NCI-H526 (cell line): Measurements from ENCODE around the gene RPS6KA1.
A peak's percentile ranks its signal among the peaks of the same experiment; 100 is the strongest.
"Not testable (repeated sequence)": the region's sequence is repeated elsewhere in the genome, so short reads cannot be mapped to it uniquely, and the experiment has no call there.

Source experiments
- DNase-seq, 2 experiments: peaks; one replicate each; lab custom pipeline; 2025; lab: John Stamatoyannopoulos, UW

RPS6KA1 gene

DNA sequence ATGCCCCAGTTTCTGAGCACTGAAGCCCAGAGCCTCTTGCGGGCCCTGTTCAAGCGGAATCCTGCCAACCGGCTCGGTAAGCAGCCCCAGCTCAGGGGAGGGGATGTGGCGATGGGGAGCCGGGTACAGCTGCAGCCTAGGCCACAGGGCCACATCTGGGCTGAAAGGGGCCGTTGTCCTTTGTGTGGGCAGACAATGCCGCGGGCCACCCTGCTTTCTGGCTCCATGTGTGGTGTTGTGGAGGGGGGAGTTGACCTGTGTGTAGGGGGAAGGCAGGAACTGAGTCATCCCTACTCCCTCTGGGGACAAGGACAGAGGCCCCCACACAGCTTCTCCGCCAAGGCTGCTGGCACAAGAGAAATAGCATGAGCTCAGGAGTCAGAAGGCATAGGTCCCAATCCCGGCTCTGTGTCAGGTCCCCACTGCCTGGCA lies 26.0 kb downstream of the RPS6KA1 start:
- DNase-seq: no peak

DNA sequence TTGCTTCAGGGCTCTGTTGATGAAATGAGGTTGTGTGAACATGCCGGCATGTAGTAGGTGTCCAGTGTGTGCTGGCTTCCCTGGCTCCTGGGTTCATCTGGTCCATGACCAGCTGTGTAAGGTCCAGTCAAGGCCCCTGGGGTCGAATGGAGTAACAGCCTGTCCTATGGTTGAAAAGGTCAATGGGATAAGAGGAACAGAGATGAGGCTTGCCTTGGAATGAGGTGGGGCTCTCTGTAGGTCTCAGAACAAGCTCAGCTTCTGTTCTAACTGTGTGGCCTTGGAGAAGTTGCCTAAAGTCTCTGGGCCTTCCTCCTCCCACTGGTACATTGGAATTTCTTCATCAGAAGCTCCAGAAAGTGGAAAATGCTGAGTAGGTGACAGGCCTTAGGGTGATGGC lies 26.6 kb downstream of the RPS6KA1 start:
- DNase-seq: no peak

DNA sequence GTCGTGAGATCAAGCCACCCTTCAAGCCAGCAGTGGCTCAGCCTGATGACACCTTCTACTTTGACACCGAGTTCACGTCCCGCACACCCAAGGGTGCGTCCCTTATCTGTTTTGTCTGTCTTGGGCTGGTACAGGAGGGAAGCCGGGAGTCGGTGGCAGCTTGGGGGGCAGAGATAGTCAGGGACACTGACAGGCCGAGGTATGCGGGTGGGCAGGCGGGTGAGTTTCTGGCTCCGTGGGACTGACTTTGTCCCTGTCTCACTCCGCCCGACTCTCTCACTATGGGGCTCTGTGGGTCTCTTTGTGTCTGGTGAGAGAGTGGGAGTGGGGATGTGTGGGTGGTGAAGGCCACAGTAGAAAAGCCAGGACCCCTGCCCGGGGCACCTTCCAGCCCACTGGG lies 27.4 kb downstream of the RPS6KA1 start:
- no peak for DNase-seq

DNA sequence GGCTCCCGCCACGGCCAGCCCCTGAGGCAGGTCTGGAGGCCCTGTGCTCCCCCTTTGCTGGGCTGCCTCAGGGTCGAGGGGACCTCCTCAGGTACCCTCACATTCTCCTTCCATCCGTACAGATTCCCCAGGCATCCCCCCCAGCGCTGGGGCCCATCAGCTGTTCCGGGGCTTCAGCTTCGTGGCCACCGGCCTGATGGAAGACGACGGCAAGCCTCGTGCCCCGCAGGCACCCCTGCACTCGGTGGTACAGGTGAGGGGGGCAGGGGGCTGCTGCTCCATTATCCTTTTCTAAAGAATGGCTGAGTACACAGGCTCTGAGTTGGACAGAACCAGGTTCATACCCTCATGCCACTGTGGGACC lies 29.1 kb downstream of the RPS6KA1 start:
- DNase-seq: no peak

DNA sequence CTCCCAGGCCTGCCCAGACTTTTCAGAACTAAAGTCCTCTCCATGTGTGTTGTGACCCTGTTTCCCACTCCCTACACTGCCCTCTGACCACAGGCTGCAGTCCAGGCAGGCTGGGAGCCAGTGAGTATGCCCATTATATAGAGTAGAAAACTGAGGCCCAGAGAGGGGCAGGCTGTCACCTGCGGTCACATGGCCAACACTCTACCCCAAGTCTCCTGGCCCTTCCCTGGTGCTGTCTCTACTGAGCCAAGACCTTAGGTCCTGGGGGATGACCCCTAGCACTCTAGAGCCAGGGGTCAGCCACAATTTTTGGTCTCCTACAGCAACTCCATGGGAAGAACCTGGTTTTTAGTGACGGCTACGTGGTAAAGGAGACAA lies 30.8 kb downstream of the RPS6KA1 start:
- DNase-seq: no peak

DNA sequence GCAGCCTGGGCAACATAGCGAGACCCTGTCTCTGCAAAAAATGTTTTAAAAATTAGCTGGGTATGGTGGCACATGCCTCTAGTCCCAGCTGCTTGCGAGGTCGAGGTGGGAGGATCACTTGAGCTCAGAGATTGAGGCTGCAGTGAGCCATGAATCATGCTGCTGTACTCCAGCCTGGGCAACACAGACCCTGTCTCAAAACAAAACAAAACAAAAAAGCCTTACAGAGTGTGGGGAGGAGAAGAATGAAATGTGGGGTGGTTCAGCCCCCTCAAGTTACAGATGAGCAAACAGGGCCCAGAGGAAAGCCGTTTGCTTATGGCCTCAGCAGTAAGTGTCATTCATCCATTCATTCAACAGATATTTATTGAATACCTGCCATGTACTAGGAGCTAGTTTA lies 40.7 kb downstream of the RPS6KA1 start:
- no peak for DNase-seq

DNA sequence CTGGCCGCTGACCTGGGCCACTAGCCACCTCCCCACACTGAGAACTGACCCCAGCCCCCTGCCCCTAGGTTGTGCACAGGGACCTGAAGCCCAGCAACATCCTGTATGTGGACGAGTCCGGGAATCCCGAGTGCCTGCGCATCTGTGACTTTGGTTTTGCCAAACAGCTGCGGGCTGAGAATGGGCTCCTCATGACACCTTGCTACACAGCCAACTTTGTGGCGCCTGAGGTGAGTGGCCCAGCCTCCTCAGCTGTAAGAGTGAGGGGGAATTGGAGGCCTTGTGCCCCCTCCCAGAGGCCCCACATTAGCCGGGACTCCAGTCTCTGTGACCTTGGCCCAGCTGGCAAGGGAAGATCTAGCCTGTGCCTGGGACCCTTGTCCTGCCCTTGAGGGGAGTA lies 41.8 kb downstream of the RPS6KA1 start:
- DNase-seq: no peak

DNA sequence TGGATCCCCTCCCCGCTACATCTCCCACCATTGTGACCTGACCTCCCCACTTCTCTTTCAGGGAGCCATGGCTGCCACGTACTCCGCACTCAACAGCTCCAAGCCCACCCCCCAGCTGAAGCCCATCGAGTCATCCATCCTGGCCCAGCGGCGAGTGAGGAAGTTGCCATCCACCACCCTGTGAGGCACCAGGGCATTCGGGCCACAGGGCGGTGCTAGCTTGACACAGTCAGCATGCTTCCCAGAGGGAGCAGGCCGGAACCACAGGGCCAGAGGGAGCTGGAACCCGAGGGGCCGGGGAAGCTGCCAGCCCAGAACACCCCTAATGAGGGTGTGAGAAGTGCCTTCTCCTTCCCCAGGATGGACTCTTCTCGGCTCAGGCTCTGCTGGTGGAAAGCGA lies 44.5 kb downstream of the RPS6KA1 start:
- DNase-seq: no peak

DNA sequence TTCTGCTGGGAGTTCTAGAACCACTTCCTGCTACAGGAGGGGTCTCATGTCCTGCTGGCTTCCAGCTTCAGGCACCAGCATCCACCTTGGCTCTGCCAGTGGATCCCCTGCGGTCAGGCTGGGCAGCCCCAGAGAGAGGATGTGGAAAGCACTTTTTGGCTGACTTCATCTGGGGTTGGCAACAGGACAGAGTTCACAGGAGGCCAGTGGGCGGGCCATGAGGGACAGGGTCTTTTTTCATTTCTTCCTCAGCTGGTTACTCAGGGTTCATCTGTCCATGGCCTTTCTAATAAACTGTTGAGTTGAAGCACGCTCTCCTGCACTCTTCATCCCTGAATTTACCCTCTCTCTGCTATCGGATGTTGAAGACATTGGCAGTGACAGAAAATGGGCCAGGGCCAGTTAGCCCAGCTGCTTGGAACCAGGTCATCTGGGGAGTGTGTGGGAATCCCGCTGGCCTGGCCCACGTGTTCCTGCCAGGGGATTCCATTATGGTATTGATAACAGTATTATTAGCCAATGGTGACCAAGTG lies 45.2 kb downstream of the RPS6KA1 start:
- no peak for DNase-seq

DNA sequence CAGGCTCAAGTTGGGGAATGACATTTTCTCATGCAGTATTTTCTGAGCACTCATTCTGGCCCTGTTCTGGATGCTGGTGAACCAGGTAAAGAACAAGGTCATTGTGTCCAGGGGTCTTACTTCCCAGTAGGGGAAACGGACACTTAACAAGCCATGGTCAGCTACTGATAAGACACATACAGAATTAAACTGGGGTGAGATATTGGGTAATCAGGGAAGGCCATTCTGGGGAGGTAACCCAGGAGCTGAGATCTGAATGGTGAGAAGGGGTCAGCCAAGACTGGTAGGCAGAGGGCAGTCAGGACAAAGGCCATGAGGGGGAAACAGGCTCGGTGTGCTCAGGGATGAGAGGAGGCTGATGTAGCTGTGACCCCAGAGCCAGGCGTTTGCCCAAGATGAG lies 45.8 kb downstream of the RPS6KA1 start:
- DNase-seq: no peak

DNA sequence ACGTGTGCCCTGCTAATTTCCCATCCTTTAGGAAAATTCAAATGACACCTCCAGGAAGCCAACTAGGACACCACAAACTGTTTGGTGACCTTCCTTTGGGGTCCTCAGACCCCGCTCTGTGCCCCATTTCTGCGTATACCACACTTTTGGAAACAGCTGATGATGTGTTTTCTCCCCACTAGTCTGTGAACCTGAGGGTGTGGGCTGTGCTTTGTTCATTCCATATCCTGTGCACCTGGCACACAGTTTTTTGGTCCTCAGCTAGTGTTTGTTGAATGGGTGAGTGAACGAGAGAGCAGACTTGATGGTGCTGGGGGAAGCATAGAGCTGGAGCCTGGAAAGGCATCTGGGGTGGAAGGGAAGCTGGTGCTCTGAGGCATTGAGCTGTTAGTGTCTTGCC lies 48.6 kb downstream of the RPS6KA1 start:
- DNase-seq: no peak

DNA sequence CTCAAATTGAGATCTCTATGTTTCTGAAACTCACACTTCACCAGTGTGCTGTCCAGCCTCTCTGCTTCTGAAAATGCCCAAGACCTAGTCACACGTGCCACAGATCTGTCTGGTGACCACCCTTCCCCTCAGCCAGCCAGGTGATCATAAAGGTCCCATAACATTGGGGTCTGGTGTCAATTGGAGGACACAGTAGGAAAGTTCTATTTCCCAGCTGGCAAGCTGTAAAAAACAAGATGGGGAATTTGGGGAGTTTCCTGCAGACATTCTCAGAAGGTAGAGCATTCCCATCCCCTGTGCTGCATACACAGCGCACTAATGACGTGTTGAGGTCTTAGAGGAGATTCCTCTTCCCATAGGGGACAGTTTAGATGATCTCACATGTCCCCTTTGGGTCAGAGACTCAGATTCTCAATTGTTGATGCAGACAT lies 50.1 kb downstream of the RPS6KA1 start:
- DNase-seq: no peak

DNA sequence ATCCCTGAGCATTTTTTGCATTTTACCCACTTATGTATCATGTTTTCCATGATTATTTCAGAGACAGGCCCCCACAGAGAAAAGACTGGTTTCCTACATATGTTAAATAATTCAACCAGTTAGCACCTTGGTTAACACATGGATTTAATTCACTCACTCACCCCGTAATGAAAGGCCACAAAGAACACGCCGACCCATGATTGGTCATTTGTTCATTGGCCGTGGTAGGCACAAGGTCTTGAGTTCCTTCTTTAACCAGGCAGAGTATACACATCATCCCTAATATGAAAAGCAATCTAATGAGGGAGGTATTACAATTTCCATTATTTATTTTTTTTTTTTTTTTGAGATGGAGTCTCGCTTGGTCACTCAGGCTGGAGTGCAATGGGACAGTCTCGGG lies 50.6 kb downstream of the RPS6KA1 start:
- no peak for DNase-seq

DNA sequence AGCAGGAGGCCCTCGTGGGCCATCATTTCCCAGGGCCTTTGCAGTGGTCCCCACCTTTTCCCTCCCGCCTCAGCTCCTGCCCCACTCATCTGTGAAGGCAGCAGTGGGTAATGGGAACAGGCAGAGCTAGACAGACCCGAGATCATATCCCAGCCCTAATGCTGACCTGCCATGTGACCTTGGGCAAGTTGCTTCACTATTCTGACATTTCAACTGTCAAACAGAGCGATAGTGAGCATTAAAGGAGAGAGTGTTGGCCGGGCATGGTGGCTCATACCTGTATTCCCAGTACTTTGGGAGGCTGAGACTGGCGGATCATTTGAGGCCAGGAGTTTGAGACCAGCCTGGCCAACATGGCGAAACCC lies 51.7 kb downstream of the RPS6KA1 start:
- DNase-seq: no peak

DNA sequence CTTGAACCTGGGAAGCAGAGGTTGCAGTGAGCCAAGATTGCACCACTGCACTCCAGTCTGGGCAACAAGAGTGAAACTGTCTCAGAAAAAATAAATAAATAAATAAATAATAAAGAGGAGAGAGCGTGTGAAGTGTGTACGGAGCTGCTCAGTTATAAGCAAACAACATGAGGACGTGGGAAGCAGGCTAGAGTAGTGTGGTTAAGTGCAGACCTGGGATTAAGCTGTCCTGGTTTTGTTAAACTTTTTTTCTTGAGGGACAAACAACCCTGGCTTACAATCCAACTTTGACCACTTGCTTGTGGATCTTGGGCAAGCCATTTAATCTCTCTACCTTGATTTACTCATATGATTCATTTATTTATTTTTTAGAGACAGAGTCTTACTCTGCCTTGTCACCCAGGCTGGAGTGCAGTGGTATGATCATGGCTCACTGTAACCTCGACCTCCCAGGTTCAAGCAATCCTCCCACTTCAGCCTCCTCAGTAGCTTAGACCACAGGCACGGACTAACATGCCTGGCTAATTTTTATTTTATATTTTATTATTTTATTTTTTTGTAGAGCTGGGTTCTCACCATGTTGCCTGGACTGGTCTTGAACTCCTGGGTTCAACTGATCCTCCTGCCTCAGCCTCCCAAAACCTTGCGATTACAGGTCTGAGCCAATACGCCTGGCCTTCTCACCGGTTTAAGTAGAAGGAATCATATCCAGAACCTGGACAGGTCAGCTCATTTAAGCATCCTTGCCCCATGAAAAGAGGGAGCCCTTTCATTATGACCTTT lies 52.7 kb downstream of the RPS6KA1 start:
- no peak for DNase-seq

DNA sequence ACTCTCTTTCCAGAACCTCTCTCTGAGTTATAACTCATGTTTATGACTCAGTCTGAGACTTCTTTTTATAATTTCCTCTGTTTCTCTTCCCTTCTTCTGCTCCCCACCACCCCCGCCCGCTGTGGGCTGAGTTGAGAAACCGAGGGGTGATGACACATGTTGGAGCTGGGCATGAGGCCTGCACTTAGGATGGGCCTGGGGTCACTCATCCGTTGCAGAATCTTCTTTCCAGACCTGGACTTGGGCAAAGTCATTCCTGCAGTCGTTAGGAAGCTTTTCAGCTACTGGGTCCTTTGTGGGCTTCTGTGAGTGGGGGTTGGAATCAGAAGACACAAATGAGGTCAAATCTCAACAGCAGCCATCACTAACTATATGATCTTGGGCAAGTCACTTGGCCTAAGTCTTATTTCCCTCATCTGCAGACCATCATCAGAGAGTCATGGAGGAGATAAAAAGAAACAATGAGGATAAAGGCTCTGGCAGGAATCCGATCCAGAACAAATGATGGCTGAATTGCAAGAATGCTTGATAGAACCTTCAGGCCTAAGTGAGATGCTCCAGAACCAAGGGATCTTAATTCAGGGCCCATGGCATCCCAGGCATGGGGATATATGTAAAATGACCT lies 53.4 kb downstream of the RPS6KA1 start:
- no peak for DNase-seq

DNA sequence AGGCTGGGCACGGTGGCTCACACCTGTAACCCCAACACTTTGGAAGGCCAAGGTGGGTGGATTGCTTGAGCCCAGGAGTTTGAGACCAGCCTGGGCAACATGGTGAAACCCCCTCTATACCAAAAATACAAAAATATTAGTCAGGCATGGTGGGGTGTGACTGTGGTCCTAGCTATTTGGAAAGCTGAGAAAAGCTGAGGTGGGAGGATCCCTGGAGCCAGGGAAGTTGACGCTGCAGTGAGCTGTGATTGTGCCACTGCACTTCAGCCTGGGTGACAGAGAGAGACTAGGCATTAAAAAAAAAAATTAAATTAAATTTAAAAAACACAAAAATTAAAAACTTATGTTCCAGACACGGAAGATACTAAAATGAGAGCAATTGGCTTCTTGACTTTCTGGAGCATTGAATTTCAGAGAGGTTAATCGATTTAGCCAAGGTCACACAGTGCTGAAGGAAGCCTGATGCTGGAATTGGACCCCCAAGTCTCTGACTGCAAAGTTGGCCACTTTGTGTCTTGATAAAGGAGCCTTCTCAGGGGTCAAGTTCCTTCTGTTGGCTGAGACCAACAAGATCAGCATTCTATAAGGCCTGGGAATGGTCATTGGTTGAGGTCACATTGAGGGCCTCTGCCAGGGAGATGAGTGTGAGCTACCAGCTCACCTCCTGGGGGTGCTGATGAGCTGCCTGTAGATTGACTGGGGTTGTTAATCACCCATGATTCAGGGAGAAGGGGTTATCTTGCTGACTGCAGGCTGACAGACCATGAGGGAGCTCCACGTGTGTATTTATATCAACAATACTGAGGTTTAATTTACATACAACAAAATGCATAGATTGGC lies 54.3 kb downstream of the RPS6KA1 start:
- DNase-seq: peak in 1 of 2 experiments; percentile 40

DNA sequence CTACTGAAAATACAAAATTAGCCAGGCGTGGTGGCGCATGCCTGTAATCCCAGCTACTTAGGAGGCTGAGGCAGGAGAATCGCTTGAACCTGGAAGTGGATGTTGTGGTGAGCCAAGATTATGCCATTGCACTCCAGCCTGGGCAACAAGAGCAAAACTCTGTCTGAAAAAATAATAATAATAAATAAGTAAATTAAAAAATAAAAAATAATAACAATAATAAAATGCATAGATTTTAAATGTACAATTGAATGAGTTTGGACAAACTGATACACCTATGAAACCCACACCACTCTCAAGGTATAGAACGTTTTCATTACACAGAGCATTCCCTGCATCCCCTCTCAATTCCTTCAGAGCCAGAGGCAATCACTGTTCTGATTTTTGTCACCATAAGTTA lies 55.0 kb downstream of the RPS6KA1 start:
- DNase-seq: not testable (repeated sequence)

DNA sequence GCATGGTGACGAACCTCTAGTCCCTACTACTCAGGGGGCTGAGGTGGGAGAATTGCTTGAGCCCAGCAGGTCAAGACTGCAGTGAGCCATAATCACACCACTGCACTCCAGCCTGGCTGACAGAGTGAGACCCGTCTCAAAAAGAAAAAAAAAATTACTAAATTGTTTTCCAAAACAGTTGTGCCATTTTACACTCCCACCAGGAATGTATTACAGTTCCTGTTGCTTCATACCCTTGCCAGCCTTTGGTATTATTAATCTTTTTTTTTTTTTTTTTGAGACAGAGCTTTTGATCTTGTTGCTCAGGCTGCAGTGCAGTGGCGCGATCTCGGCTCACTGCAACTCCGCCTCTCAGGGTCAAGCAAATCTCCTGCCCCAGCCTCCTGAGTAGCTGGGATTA lies 55.9 kb downstream of the RPS6KA1 start:
- no peak for DNase-seq

DNA sequence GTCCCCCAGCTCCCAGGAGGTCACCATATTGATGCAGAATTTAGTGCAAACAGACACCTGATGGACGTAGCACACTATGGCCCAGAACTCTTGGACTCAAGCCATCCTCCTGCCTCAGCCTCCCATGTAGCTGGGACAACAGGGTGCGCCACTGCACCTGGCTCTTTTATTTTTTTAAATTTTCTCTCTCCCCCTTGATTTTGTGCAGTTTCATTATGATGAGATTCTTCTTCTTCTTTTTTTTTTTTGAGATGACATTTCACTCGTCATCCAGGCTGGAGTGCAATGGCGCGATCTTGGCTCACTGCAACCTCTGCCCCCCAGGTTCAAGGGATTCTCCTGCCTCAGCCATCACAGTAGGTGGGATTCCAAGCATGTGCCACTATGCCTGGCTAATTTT lies 63.8 kb downstream of the RPS6KA1 start:
- DNase-seq: no peak

DNA sequence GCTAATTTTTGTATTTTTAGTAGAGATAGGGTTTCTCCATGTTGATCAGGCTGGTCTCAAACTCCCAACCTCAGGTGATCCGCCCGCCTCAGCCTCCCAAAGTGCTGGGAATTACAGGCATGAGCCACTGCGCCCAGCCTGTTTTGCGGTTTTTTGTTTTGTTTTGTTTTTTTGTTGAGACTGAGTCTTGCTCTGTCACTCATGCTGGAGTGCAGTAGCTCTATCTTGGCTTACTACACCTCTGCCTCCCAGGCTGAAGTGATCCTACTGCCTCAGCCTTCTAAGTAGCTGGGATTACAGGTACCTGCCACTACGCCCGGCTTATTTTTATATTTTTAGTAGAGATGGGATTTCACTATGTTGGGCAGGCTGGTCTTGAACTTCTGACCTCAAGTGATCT lies 65.0 kb downstream of the RPS6KA1 start:
- not testable (repeated sequence) for DNase-seq

DNA sequence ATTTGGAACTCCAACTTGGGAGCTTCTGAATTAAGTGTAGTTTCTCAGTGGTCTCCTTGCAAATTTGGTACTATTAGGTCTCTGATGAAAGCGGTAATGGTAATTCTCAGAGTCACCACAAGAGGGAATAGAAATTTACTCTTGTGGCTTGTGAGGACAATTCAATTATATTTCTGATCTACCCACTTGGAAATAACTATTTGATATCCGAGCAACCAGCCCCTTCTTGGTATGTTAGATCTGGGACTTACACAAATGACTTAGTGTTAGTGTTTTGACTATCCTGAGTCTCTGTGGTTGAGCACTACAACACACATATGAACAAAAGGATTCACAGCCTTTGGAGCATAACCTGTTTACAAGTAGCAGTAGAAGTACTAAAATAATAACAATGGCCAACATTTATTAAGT lies 68.1 kb downstream of the RPS6KA1 start:
- DNase-seq: peak; percentile 49 to 59

DNA sequence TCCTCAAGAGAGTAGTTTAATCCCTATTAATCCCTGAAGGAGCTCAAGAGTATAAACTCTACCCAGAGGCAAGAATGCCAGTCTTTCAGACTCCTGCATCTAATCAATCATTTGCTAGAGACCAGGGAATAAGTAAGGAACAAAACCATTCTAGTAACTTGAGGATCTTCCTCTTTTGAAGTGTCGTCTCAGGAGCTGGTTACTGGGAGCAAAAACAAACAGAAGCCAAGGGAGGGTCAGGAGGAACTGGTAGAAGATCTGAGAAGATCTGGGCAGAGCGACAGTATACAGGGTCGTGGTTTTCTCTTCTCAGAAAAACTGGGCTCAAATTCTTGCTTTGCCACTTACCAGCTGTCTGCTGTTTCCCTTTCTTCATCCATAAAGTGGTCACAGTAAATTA lies 69.3 kb downstream of the RPS6KA1 start:
- DNase-seq: no peak
